ENCODE results near the gene TOMM40. TPM values are rescaled to one million over a fixed set of nuclear protein-coding genes. Genes with fewer than 3 reads are reported as not detected.

Gene TOMM40
- total and polyA plus RNA-seq, 9 of the 15 experiments (the other 6 are each of a cell fraction or from before 2014, with no cell fraction given) = 0.89 to 290 (median 160) TPM

DNA sequence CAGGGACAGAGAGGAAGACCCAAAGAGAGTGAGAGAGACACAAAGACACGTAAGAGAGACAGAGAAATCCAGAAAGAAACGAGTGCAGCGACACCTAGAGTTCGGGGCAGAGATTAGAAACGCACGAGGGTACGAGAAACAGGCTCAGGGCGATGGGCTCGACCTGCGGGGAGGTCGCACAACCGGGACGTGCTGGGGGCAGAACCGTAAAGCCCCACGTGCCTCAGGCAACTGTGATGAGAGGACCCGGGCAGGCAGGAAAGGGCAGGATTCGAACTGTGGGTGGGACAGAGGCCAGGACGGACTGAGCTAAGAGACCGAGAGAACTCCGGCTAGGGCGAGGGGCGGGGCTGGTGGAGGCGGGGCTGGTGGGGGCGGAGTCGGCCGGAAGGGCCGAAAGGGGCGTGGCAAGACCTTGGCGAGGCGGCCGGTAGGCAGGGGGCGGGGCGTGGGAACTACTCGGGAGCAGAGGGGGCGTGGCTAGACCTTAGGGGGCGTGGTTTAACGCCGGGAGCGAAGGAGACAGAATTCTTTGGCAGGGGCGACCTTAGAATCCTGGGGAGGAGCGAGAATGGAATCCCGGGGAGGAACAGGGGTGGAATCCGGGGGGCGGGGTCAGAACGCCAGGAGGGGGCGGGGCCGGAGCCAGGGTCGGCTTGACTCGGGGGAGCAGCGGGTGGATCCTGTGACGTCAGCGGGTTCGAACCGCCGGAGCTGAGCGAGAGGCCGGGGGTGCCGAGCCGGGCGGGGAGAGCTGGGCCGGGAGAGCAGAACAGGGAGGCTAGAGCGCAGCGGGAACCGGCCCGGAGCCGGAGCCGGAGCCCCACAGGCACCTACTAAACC is 45.2 kb upstream of the TOMM40 start, which contains the start of gene NECTIN2 (continued):
- TF ChIP-seq, protein P1, sequence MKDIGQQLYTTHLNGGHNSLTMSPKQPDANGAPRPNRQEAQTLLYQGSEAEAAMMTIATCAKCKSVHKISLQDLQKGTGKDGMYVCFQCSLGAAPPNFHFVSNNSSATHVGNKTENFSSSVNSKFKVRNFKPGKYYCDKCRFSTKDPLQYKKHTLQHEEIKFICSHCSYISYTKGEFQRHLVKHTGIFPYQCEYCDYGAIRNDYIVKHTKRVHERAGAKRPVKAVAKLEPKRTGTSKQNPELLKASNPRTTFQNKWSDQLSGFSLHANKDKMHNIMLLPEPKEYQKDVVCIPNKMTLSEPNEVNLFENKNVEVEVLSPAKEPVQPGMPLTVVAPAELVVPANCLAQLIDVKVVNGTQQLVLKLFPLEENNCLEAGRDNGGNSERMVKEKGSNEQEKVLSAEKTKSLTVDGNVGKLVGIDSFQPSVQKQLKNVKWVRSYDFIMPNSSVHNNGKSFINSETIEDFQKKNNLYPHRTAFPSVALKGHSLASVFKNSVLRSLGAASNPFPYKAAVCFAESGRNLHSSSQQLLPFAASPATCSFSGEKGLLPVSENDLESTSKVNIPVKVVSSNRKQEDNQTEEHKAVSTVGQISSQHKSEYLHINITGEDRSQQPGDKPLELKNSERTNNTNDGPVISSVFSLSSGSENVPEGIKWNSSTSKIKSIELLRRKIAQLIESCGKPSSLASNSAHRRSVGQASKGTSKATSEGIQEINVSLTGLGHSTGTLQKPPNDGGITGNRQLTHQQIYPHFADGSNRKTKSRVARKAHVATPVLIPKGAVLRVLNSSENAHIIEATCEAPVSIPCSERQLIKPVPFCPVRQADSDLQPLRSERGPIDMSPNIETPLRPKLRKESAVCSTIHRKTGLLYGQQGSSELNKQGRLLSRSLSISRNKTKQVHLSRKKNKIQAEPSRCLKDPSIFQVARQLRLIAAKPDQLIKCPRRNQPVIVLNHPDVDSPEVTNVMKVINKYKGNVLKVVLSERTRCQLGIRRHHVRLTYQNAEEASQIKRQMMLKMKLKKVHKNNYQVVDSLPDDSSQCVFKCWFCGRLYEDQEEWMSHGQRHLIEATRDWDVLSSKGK (CRISPR knock-in tag; IDR thresholded peaks at IDR 0.05) = no peak
- TF ChIP-seq, protein P2, sequence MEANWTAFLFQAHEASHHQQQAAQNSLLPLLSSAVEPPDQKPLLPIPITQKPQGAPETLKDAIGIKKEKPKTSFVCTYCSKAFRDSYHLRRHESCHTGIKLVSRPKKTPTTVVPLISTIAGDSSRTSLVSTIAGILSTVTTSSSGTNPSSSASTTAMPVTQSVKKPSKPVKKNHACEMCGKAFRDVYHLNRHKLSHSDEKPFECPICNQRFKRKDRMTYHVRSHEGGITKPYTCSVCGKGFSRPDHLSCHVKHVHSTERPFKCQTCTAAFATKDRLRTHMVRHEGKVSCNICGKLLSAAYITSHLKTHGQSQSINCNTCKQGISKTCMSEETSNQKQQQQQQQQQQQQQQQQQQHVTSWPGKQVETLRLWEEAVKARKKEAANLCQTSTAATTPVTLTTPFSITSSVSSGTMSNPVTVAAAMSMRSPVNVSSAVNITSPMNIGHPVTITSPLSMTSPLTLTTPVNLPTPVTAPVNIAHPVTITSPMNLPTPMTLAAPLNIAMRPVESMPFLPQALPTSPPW (CRISPR knock-in tag; IDR thresholded peaks at IDR 0.05) = peak; percentile 78
- no peak for TF ChIP-seq SMAD1 (IDR thresholded peaks at IDR 0.05; ENCODE audit: low read depth, low read length, partially characterized antibody)
- TF ChIP-seq, protein P3, sequence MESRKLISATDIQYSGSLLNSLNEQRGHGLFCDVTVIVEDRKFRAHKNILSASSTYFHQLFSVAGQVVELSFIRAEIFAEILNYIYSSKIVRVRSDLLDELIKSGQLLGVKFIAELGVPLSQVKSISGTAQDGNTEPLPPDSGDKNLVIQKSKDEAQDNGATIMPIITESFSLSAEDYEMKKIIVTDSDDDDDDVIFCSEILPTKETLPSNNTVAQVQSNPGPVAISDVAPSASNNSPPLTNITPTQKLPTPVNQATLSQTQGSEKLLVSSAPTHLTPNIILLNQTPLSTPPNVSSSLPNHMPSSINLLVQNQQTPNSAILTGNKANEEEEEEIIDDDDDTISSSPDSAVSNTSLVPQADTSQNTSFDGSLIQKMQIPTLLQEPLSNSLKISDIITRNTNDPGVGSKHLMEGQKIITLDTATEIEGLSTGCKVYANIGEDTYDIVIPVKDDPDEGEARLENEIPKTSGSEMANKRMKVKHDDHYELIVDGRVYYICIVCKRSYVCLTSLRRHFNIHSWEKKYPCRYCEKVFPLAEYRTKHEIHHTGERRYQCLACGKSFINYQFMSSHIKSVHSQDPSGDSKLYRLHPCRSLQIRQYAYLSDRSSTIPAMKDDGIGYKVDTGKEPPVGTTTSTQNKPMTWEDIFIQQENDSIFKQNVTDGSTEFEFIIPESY (CRISPR knock-in tag; IDR thresholded peaks at IDR 0.05) = 0 out of 2 replicates have a peak, but pooled peaks have one; percentile 32
- TF ChIP-seq, protein P4, sequence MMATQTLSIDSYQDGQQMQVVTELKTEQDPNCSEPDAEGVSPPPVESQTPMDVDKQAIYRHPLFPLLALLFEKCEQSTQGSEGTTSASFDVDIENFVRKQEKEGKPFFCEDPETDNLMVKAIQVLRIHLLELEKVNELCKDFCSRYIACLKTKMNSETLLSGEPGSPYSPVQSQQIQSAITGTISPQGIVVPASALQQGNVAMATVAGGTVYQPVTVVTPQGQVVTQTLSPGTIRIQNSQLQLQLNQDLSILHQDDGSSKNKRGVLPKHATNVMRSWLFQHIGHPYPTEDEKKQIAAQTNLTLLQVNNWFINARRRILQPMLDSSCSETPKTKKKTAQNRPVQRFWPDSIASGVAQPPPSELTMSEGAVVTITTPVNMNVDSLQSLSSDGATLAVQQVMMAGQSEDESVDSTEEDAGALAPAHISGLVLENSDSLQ (IDR thresholded peaks at IDR 0.05) = peak; percentile 30; the same call in 1 of the 2 replicates
- TF ChIP-seq, protein P5, sequence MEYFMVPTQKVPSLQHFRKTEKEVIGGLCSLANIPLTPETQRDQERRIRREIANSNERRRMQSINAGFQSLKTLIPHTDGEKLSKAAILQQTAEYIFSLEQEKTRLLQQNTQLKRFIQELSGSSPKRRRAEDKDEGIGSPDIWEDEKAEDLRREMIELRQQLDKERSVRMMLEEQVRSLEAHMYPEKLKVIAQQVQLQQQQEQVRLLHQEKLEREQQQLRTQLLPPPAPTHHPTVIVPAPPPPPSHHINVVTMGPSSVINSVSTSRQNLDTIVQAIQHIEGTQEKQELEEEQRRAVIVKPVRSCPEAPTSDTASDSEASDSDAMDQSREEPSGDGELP (CRISPR knock-in tag; IDR thresholded peaks at IDR 0.05; ENCODE audit: borderline replicate concordance) = peak; percentile 45; the same call in 1 of the 2 replicates
- no peak for TF ChIP-seq NR2C2 (CRISPR knock-in tag; IDR thresholded peaks at IDR 0.05)
- TF ChIP-seq NR2C2 (tag; IDR thresholded peaks at IDR 0.05) = no peak; the same call in 1 of the 2 replicates
- no peak for TF ChIP-seq ZNF140 (CRISPR knock-in tag; IDR thresholded peaks at IDR 0.05)
- peak; percentile 78; the same call in 1 of the 2 replicates for TF ChIP-seq MYC (IDR thresholded peaks at IDR 0.05; ENCODE audit: low read depth, low read length)
- TF ChIP-seq MYC (CRISPR knock-in tag; IDR thresholded peaks at IDR 0.05; ENCODE audit: borderline replicate concordance, low read depth) = no peak
- TF ChIP-seq KAT7 (CRISPR knock-in tag; IDR thresholded peaks at IDR 0.05; ENCODE audit: borderline replicate concordance) = no peak
- TF ChIP-seq KHSRP (IDR thresholded peaks at IDR 0.05) = no peak
- no peak for TF ChIP-seq SAFB2 (IDR thresholded peaks at IDR 0.05; ENCODE audit: borderline replicate concordance, low read depth, low read length, severe bottlenecking)
- TF ChIP-seq TRIM24 (IDR thresholded peaks at IDR 0.05) = no peak; a peak in 1 of 4 replicates

All from K562 (cell line).